SK-N-SH (cell line): ENCODE results near the gene EIF4E1B. TPM values are rescaled to one million over a fixed set of nuclear protein-coding genes. Genes with fewer than 3 reads are reported as not detected.

Source experiments
- CTCF ChIA-PET: fragments of 300-600, 350-600 bp; formaldehyde crosslinking; extraction: SDS; loops from one replicate; lab custom pipeline; 2021; lab: Yijun Ruan, JAX
- POLR2A ChIA-PET: fragments of 350-600 bp; sonication (Branson Sonifier 250); formaldehyde crosslinking; extraction: SDS; loops from one replicate; lab custom pipeline; 2020; ENCODE audit warnings: antibody characterized with exemption, inconsistent platforms; lab: Yijun Ruan, JAX
- DNase-seq: peaks from one replicate; pipeline ENCODE4 v3.0.0; 2012
- H2AFZ ChIP-seq: fragments of 200-600 bp; sonication (generic); 2 replicates; pipeline ENCODE4 v1.8.1; 2016; ENCODE audit warnings: antibody characterized with exemption, mild to moderate bottlenecking, low read depth
- H3F3A ChIP-seq: fragments of 200-600 bp; sonication (generic); replicated peaks from 2 replicates; pipeline ENCODE3; 2016; ENCODE audit warnings: antibody characterized with exemption, mild to moderate bottlenecking; ENCODE audit not compliant: insufficient read depth
- H3K27ac ChIP-seq, 2 experiments: fragments of 200-500 bp in 1 of 2; fragments of 200-600 bp in 1 of 2; sonication (Bioruptor generic) in 1 of 2; sonication (generic), shearing (Covaris generic) in 1 of 2; 2 replicates each; pipeline versions ENCODE4 v1.5.1 to v1.6.1; 2014 to 2016; ENCODE audit warnings: low read depth in 2 of 2, inconsistent platforms in 1 of 2, low read length in 1 of 2, mild to moderate bottlenecking in 1 of 2, mixed read lengths in 1 of 2
- H3K27me3 ChIP-seq: fragments of 200-600 bp; sonication (generic), shearing (Covaris generic); 2 replicates; pipeline ENCODE4 v1.6.1; 2016; ENCODE audit warnings: mixed run types; ENCODE audit not compliant: insufficient read depth
- H3K36me3 ChIP-seq, 2 experiments: fragments of 200-500 bp in 1 of 2; fragments of 200-600 bp in 1 of 2; sonication (Bioruptor generic) in 1 of 2; sonication (generic) in 1 of 2; replicated peaks in 1 of 2; 2 replicates each; pipeline versions ENCODE3 to v1.5.1; 2014 to 2016; ENCODE audit warnings: low read length in 1 of 2, mild to moderate bottlenecking in 1 of 2; ENCODE audit not compliant: insufficient read depth in 2 of 2, control insufficient read depth in 1 of 2
- H3K4me1 ChIP-seq, 2 experiments: fragments of 200-500 bp in 1 of 2; fragments of 200-600 bp in 1 of 2; sonication (Bioruptor generic) in 1 of 2; sonication (generic), shearing (Covaris generic) in 1 of 2; 2 replicates each; pipeline versions ENCODE4 v1.5.1 to v1.6.1; 2014 to 2016; ENCODE audit warnings: low read depth in 1 of 2, low read length in 1 of 2, mixed run types in 1 of 2; ENCODE audit not compliant: insufficient read depth in 2 of 2, control insufficient read depth in 1 of 2
- H3K4me2 ChIP-seq: fragments of 200-600 bp; sonication (generic), shearing (Covaris generic); 2 replicates; pipeline ENCODE4 v1.6.1; 2017; ENCODE audit warnings: mixed run types
- H3K4me3 ChIP-seq, 2 experiments: fragments of 200-500 bp in 1 of 2; fragments of 200-600 bp in 1 of 2; sonication (Bioruptor generic) in 1 of 2; sonication (generic), shearing (Covaris generic) in 1 of 2; 2 replicates each; pipeline versions ENCODE4 v1.5.1 to v1.8.1; 2014 to 2016; ENCODE audit warnings: low read depth in 2 of 2, inconsistent platforms in 1 of 2, low read length in 1 of 2, mild to moderate bottlenecking in 1 of 2, mixed read lengths in 1 of 2, moderate library complexity in 1 of 2
- H3K79me2 ChIP-seq: fragments of 200-600 bp; sonication (generic); 2 replicates; pipeline ENCODE4 v1.8.1; 2017; ENCODE audit warnings: mild to moderate bottlenecking; ENCODE audit not compliant: insufficient read depth
- H3K9ac ChIP-seq: fragments of 200-600 bp; sonication (generic); 2 replicates; pipeline ENCODE4 v1.6.1; 2017; ENCODE audit warnings: mixed run types
- H3K9me2 ChIP-seq: fragments of 200-600 bp; sonication (generic); 2 replicates; pipeline ENCODE4 v1.6.1; 2017; ENCODE audit warnings: mixed run types
- H3K9me3 ChIP-seq: fragments of 200-600 bp; sonication (generic); 2 replicates; pipeline ENCODE4 v1.6.1; 2017; ENCODE audit warnings: mixed run types, mild to moderate bottlenecking, moderate library complexity
- H4K20me1 ChIP-seq: fragments of 200-600 bp; sonication (generic); 2 replicates; pipeline ENCODE4 v1.6.1; 2017; ENCODE audit warnings: mild to moderate bottlenecking, mixed run types; ENCODE audit not compliant: insufficient read depth
- CTCF ChIP-seq: fragments of 200-600 bp; sonication (generic); IDR thresholded peaks from 2 replicates; pipeline ENCODE4 v1.6.1; 2017; ENCODE audit warnings: antibody characterized with exemption, mild to moderate bottlenecking, moderate library complexity
- EP300 ChIP-seq, 2 experiments: IDR thresholded peaks; 2 replicates each; pipeline versions ENCODE4 v1.4.0 to v1.6.1; 2012; ENCODE audit warnings: borderline replicate concordance in 1 of 2, low read depth in 1 of 2, low read length in 1 of 2
- FOSL2 ChIP-seq: IDR thresholded peaks from 2 replicates; pipeline ENCODE4 v1.4.0; 2012; ENCODE audit warnings: low read depth, mild to moderate bottlenecking, moderate library complexity, borderline replicate concordance
- FOXM1 ChIP-seq: IDR thresholded peaks from 2 replicates; pipeline ENCODE4 v1.4.0; 2012; ENCODE audit warnings: low read depth, mild to moderate bottlenecking
- GATA2 ChIP-seq: sonication (generic); formaldehyde crosslinking; IDR thresholded peaks from 2 replicates; pipeline ENCODE4 v1.5.0; 2020; ENCODE audit warnings: mild to moderate bottlenecking, missing genetic modification reagents
- IRF3 ChIP-seq: fragments of 150-350 bp; IDR thresholded peaks from 2 replicates; pipeline ENCODE4 v1.6.1; 2016; ENCODE audit warnings: mild to moderate bottlenecking, low read depth, low read length
- MEF2A ChIP-seq: IDR thresholded peaks from 2 replicates; pipeline ENCODE4 v1.4.0; 2012; ENCODE audit warnings: low read depth, borderline replicate concordance
- MXI1 ChIP-seq: IDR thresholded peaks from 2 replicates; pipeline ENCODE4 v1.6.1; 2012; ENCODE audit warnings: mild to moderate bottlenecking, low read depth, low read length, improper control_type of control experiment
- NFIC ChIP-seq: IDR thresholded peaks from 2 replicates; pipeline ENCODE4 v1.4.0; 2012; ENCODE audit warnings: borderline replicate concordance
- NRF1 ChIP-seq: IDR thresholded peaks from 2 replicates; pipeline ENCODE4 v1.6.1; 2012; ENCODE audit warnings: low read depth, mild to moderate bottlenecking, low read length
- PBX3 ChIP-seq: IDR thresholded peaks from 2 replicates; pipeline ENCODE4; 2012
- RAD21 ChIP-seq: IDR thresholded peaks from 2 replicates; pipeline ENCODE4 v1.6.1; 2012; ENCODE audit warnings: mild to moderate bottlenecking, low read length
- RCOR1 ChIP-seq: fragments of 150-350 bp; IDR thresholded peaks from 2 replicates; pipeline ENCODE4 v1.6.1; 2017; ENCODE audit warnings: antibody characterized with exemption, low read length
- SIN3A ChIP-seq: IDR thresholded peaks from 2 replicates; pipeline ENCODE4 v1.6.1; 2012; ENCODE audit warnings: low read depth, mild to moderate bottlenecking, low read length, moderate library complexity, borderline replicate concordance
- SMC3 ChIP-seq: IDR thresholded peaks from 2 replicates; pipeline ENCODE4 v1.6.1; 2012; ENCODE audit warnings: low read depth, low read length, improper control_type of control experiment
- TAF1 ChIP-seq: IDR thresholded peaks from 2 replicates; pipeline ENCODE4 v1.6.1; 2012; ENCODE audit warnings: low read depth, mild to moderate bottlenecking, low read length, moderate library complexity, borderline replicate concordance
- TEAD4 ChIP-seq: IDR thresholded peaks from 2 replicates; pipeline ENCODE4 v1.4.0; 2012; ENCODE audit warnings: mild to moderate bottlenecking, borderline replicate concordance; ENCODE audit not compliant: insufficient read depth
- USF1 ChIP-seq: IDR thresholded peaks from 2 replicates; pipeline ENCODE4 v1.4.0; 2012; ENCODE audit warnings: low read depth, borderline replicate concordance
- YY1 ChIP-seq: IDR thresholded peaks from 2 replicates; pipeline ENCODE4 v1.4.0; 2012; ENCODE audit warnings: low read depth, mild to moderate bottlenecking
- WGBS: methylation state at CpG from one replicate; pipeline ENCODE4 v1.1.6; 2017; ENCODE audit warnings: low lambda C conversion rate; 5-methylcytosine and 5-hydroxymethylcytosine counted together
- polyA plus RNA-seq, 3 experiments: library from polyadenylated mRNA; depleted of rRNA; stranded (reverse); fragments of >200 nt; gene quantifications; 2 replicates each; pipeline ENCODE4 v1.2.3, GENCODE V29; 2012

EIF4E1B gene
- polyA plus RNA-seq, 1 of the 3 experiments (the other 2 are of a cell fraction): not detected

- DNase-seq: no peak
- Histone ChIP-seq H3K9ac (no peak overlapping the region), H3K9me3 (no peaks in the 10 kb centered on the region), H4K20me1 (peaks cover 43% of the 10 kb centered on the region; the same call in 1 of the 2 replicates), H3K79me2 (peaks cover 21% of the 10 kb centered on the region), H3F3A (peaks cover 4% of the 10 kb centered on the region), H3K4me2 (no peak overlapping the region), H3K4me3 (no peak overlapping the region), H3K4me1 (peaks cover 0 to 30% of the 10 kb centered on the region in 2 experiments; a peak in 1 of 4 replicates), H3K27me3 (no peaks in the 10 kb centered on the region), H3K36me3 (no peaks in the 10 kb centered on the region), H2AFZ (no peak overlapping the region), H3K9me2 (no peaks in the 10 kb centered on the region), H3K27ac (no peak overlapping the region)
- TF ChIP-seq EP300 (IDR thresholded peaks at IDR 0.05; ENCODE audit: borderline replicate concordance in 1 of 2, low read depth in 1 of 2, low read length in 1 of 2): no peak
- no peak for TF ChIP-seq RAD21
- no peak for TF ChIP-seq PBX3
- TF ChIP-seq IRF3: no peak
- no peak for TF ChIP-seq FOXM1
- TF ChIP-seq USF1: no peak
- TF ChIP-seq GATA2 (CRISPR knock-in tag): no peak
- TF ChIP-seq MEF2A: no peak
- no peak for TF ChIP-seq NRF1
- TF ChIP-seq RCOR1: no peak
- TF ChIP-seq TAF1: no peak
- TF ChIP-seq SMC3: no peak
- no peak for TF ChIP-seq NFIC
- no peak for TF ChIP-seq MXI1
- no peak for TF ChIP-seq YY1
- ChIA-PET CTCF (interaction anchor here (0.6 to 3.8 kb wide), 5 partner anchors 12 to 877 kb away, joined by 3 to 15 read pairs (median 6); partner anchors contain the start of gene CLTB), POLR2A (no interaction called here)
- 100% methylated on average over 3 of the region's 3 CpGs for WGBS
These were observed 23.6 kb upstream of the EIF4E1B start for GRCh38 chr5:176606875-176607274.

GRCh38 chr5:176608142-176608705, 22.3 kb upstream of the EIF4E1B start:
- no peak overlapping the region for H3K27ac ChIP-seq
- ChIA-PET POLR2A (interaction anchor here (1.1 kb wide), 1 partner anchor 14 kb away, joined by 3 read pairs; no protein-coding TSS in a partner anchor), CTCF (interaction anchor here (1.0 to 2.5 kb wide), 5 partner anchors 23 to 878 kb away, joined by 3 to 9 read pairs (median 4); partner anchors contain the start of gene CLTB)
- peaks cover 36% of the 10 kb centered on the region; the same call in 1 of the 2 replicates for H4K20me1 ChIP-seq
- H3K9ac ChIP-seq: no peak overlapping the region
- WGBS: 80% methylated on average over 2 of the region's 4 CpGs
- TF ChIP-seq USF1 (no peak), MEF2A (no peak), SMC3 (no peak), TAF1 (no peak), SIN3A (no peak), FOSL2 (no peak), TEAD4 (no peak), CTCF (no peak)
- H3K27me3 ChIP-seq: no peaks in the 10 kb centered on the region
- peak overlapping the region; percentile 90 for H3K4me2 ChIP-seq
- H3K4me1 ChIP-seq: peaks cover 0 to 36% of the 10 kb centered on the region in 2 experiments; a peak in 1 of 4 replicates
- no peaks in the 10 kb centered on the region for H3K9me3 ChIP-seq
- H2AFZ ChIP-seq: no peak overlapping the region
- H3K79me2 ChIP-seq: peaks cover 21% of the 10 kb centered on the region
- no peaks in the 10 kb centered on the region for H3K9me2 ChIP-seq
- peaks cover 4% of the 10 kb centered on the region for H3F3A ChIP-seq
- no peaks in the 10 kb centered on the region for H3K36me3 ChIP-seq
- no peak for DNase-seq
- H3K4me3 ChIP-seq: no peak overlapping the region; a peak in 1 of 4 replicates
